Calu3 (cell line): ENCODE results near the gene KRTAP9-6. TPM values are rescaled to one million over a fixed set of nuclear protein-coding genes. Genes with fewer than 3 reads are reported as not detected.

Experiments used
- BruUV-seq: library from RNA; stranded (reverse); fragments of 400-500 nt; replicated peaks from 2 replicates; lab custom pipeline; 2021; lab: Mats Ljungman, UMichigan
- CTCF ChIA-PET: fragments of 300-600 bp; sonication (Branson Sonifier 250); formaldehyde crosslinking; loops from one replicate; lab custom pipeline; 2022; ENCODE audit warnings: antibody characterized with exemption; lab: Charles Lee
- DNase-seq: peaks from one replicate; pipeline ENCODE4 v3.0.0; 2022
- H3K27ac Mint-ChIP-seq: one replicate; pipeline ENCODE4 v1.8.0; 2022; ENCODE audit warnings: mixed read lengths; ENCODE audit not compliant: unreplicated experiment
- H3K27me3 Mint-ChIP-seq: one replicate; pipeline ENCODE4 v1.8.0; 2022; ENCODE audit warnings: mixed read lengths; ENCODE audit not compliant: unreplicated experiment
- H3K36me3 Mint-ChIP-seq: one replicate; pipeline ENCODE4 v1.8.0; 2022; ENCODE audit warnings: mild to moderate bottlenecking, moderate library complexity, mixed read lengths; ENCODE audit not compliant: insufficient read depth, unreplicated experiment
- H3K4me1 Mint-ChIP-seq: one replicate; pipeline ENCODE4 v1.8.0; 2022; ENCODE audit warnings: mild to moderate bottlenecking, low read depth, mixed read lengths; ENCODE audit not compliant: unreplicated experiment
- H3K4me3 Mint-ChIP-seq: one replicate; pipeline ENCODE4 v1.8.0; 2022; ENCODE audit warnings: mild to moderate bottlenecking, low read depth, moderate library complexity, mixed read lengths; ENCODE audit not compliant: unreplicated experiment
- H3K9me3 Mint-ChIP-seq: one replicate; pipeline ENCODE4 v1.8.0; 2022; ENCODE audit warnings: low read depth, mixed read lengths; ENCODE audit not compliant: unreplicated experiment
- intact Hi-C: fragments of 100-400 bp; cut with micrococcal nuclease; formaldehyde crosslinking; loops from one replicate; pipeline ENCODE4 v1.10.0; 2022; ENCODE audit not compliant: unreplicated experiment
- total RNA-seq: library from RNA; stranded (reverse); gene quantifications from 2 replicates; pipeline ENCODE4 v1.2.3, GENCODE V29; 2022
- TF ChIP-seq, protein P1 (sequence below): fragments of 200-600 bp; IDR thresholded peaks from one replicate; pipeline ENCODE4 v1.8.0; 2022; ENCODE audit warnings: antibody characterized with exemption; ENCODE audit not compliant: unreplicated experiment

Gene KRTAP9-6
- total RNA-seq, 1 experiment from 2014 or later, result not detected

DNA sequence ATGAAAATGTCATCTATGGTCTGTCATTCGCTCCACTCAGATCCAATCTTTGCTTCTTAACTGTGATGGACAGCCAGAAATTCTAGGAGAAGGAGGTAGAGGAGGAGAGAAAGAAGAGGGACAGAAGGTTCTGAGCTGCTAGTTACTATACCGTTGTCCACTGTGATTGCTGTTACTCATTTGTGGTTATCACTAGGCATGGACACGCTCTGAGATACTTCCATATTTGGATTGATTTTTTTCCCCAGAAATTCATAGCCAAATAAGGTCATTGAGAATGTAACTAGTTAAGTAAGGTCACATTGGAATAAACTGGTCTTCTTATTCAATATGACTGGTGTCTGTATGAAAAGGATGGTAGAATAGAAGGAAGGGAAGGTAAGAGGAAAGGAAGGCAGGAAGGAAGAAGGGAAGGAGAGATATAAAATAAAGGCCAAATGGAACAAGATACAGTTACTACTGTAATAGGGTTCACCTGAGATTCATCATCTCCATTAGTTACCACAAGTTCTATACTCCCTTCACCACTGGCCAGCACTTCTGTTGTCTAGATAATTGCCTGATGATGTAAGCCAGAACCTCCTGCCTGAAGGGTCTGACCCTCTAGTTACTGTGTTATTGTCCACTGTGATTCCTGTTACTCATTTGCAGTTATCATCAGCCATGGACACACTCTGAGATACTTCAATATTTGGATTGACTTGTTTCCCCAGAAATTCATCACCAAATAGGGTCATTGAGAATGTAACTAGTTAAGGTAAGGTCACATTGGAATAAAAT is 13.2 kb downstream of the KRTAP9-6 start:
- H3K27me3 Mint-ChIP-seq, result no peaks in the 10 kb centered on the region
- no peaks in the 10 kb centered on the region for H3K36me3 Mint-ChIP-seq
- H3K4me1 Mint-ChIP-seq, result peaks cover under 1% of the 10 kb centered on the region
- no peak overlapping the region for H3K4me3 Mint-ChIP-seq
- intact Hi-C loops, result no loop called here
- no peak for DNase-seq
- BruUV-seq, result no TSS peak
- no peak overlapping the region for H3K27ac Mint-ChIP-seq
- H3K9me3 Mint-ChIP-seq, result no peaks in the 10 kb centered on the region
- CTCF ChIA-PET, result no interaction called here
- TF ChIP-seq, protein P1, sequence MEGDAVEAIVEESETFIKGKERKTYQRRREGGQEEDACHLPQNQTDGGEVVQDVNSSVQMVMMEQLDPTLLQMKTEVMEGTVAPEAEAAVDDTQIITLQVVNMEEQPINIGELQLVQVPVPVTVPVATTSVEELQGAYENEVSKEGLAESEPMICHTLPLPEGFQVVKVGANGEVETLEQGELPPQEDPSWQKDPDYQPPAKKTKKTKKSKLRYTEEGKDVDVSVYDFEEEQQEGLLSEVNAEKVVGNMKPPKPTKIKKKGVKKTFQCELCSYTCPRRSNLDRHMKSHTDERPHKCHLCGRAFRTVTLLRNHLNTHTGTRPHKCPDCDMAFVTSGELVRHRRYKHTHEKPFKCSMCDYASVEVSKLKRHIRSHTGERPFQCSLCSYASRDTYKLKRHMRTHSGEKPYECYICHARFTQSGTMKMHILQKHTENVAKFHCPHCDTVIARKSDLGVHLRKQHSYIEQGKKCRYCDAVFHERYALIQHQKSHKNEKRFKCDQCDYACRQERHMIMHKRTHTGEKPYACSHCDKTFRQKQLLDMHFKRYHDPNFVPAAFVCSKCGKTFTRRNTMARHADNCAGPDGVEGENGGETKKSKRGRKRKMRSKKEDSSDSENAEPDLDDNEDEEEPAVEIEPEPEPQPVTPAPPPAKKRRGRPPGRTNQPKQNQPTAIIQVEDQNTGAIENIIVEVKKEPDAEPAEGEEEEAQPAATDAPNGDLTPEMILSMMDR, result no peak

GRCh38 chr17:41284043-41284442 is 18.9 kb downstream of the KRTAP9-6 start:
- TF ChIP-seq, protein P1, result no peak
- Mint-ChIP-seq H3K27me3 (no peaks in the 10 kb centered on the region), H3K4me3 (no peak overlapping the region), H3K36me3 (no peaks in the 10 kb centered on the region), H3K4me1 (peaks cover 38% of the 10 kb centered on the region), H3K27ac (no peak overlapping the region), H3K9me3 (peaks cover 2% of the 10 kb centered on the region)
- intact Hi-C loops, result no loop called here
- no peak for DNase-seq
- BruUV-seq, result no TSS peak
- CTCF ChIA-PET, result interaction anchor here (0.5 kb wide), 1 partner anchor 11 kb away, joined by 3 read pairs; no protein-coding TSS in a partner anchor

- DNase-seq, result no peak
- no peak overlapping the region for H3K4me3 Mint-ChIP-seq
- H3K27me3 Mint-ChIP-seq, result no peaks in the 10 kb centered on the region
- intact Hi-C loops, result no loop called here
- peaks cover 2% of the 10 kb centered on the region for H3K9me3 Mint-ChIP-seq
- CTCF ChIA-PET, result no interaction called here
- H3K27ac Mint-ChIP-seq, result no peak overlapping the region
- peaks cover 38% of the 10 kb centered on the region for H3K4me1 Mint-ChIP-seq
- no TSS peak for BruUV-seq
- TF ChIP-seq, protein P1, result no peak
- no peaks in the 10 kb centered on the region for H3K36me3 Mint-ChIP-seq
These were observed 19.4 kb downstream of the KRTAP9-6 start for GRCh38 chr17:41284546-41284945.

DNA sequence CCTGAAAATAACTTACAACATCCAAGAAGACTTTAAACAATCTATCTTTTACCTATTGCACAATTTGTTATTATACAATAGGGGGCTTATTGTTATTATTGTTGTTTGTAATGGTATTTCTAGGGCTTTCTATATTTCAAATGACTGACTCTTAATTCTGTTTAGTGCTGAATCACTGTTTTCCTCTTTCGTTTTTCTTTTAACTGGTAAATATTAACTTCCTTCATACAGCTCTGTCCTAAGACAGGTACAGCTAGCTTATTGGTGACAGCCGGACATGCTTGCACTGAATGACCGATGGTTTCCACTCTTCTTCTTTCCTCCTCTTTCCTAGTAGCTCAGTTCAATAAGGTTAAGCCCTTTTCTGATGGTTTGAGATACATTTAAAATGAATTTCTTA is 21.9 kb downstream of the KRTAP9-6 start:
- DNase-seq, result no peak
- Mint-ChIP-seq H3K4me3 (no peak overlapping the region), H3K4me1 (peaks cover 38% of the 10 kb centered on the region), H3K36me3 (no peaks in the 10 kb centered on the region), H3K27me3 (no peaks in the 10 kb centered on the region), H3K9me3 (peaks cover 2% of the 10 kb centered on the region), H3K27ac (peak overlapping the region; percentile 36)
- intact Hi-C loops, result no loop called here
- CTCF ChIA-PET, result interaction anchor here (0.7 to 1.3 kb wide), 3 partner anchors 35 to 155 kb away, joined by 3 to 4 read pairs (median 4); no protein-coding TSS in a partner anchor
- TF ChIP-seq, protein P1, result no peak
- BruUV-seq, result no TSS peak
